ENCODE results near the gene KCNAB1. TPM values are rescaled to one million over a fixed set of nuclear protein-coding genes. Genes with fewer than 3 reads are reported as not detected.

KCNAB1 gene
- total and polyA plus RNA-seq, 10 of the 15 experiments (the other 5 are each of a cell fraction or from before 2014, with no cell fraction given): 0.11 to 0.69 (median 0.43) TPM; not detected in 6

DNA sequence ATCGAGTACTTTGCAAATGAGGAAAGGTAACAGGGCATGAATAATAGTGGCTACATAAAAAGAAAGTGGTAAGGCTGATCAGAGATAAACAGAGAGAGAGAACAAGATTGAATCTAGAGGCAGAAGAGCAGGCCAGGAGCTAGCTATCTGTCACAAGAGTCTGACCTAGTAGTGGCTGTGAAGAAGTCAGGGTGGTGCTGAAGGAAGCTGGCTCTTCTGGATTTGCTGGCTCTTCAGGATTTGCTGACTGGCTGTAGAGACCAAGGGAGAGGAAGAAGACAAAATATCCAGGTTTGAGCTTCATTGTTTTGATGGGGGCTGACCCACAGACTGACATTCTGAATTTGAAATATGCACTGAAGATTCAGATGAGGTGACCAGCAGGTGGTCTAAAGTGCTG lies 292.2 kb downstream of the KCNAB1 start:
- in situ Hi-C loops (cut with MboI): no loop called here
- RAD21 ChIA-PET (ENCODE audit: unreplicated experiment): no interaction called here
- Histone ChIP-seq H3K9ac (ENCODE audit: control insufficient read depth, insufficient read depth, low read length) (no peak overlapping the region), H3K4me2 (ENCODE audit: control insufficient read depth, insufficient read depth) (no peak overlapping the region), H3K27me3 (replicated peaks in 1 of 2; ENCODE audit: control insufficient read depth in 2 of 2, insufficient read depth in 2 of 2, low read length in 1 of 2) (no peaks in the 10 kb centered on the region; a peak in 1 of 4 replicates), H4K20me1 (ENCODE audit: control insufficient read depth, insufficient read depth) (no peaks in the 10 kb centered on the region), H3K79me2 (ENCODE audit: control insufficient read depth, insufficient read depth, low read length) (no peaks in the 10 kb centered on the region), H2AFZ (ENCODE audit: control insufficient read depth, low read depth, low read length) (no peak overlapping the region), H3K4me3 (no peak overlapping the region), H3K9me3 (replicated peaks; ENCODE audit: control insufficient read depth, insufficient read depth, low read length) (no peaks in the 10 kb centered on the region), H3K27ac (ENCODE audit: control insufficient read depth, insufficient read depth) (no peak overlapping the region), H3K36me3 (ENCODE audit: control insufficient read depth in 2 of 2, insufficient read depth in 2 of 2, low read length in 1 of 2) (no peaks in the 10 kb centered on the region), H3K4me1 (ENCODE audit: control insufficient read depth, insufficient read depth, low read length) (no peaks in the 10 kb centered on the region)
- SMC1A ChIA-PET (ENCODE audit: uncharacterized antibody, unreplicated experiment): no interaction called here
- ATAC-seq: no peak
- no peak for DNase-seq (ENCODE audit: low read depth, low spot score)
- TF ChIP-seq, protein P1, sequence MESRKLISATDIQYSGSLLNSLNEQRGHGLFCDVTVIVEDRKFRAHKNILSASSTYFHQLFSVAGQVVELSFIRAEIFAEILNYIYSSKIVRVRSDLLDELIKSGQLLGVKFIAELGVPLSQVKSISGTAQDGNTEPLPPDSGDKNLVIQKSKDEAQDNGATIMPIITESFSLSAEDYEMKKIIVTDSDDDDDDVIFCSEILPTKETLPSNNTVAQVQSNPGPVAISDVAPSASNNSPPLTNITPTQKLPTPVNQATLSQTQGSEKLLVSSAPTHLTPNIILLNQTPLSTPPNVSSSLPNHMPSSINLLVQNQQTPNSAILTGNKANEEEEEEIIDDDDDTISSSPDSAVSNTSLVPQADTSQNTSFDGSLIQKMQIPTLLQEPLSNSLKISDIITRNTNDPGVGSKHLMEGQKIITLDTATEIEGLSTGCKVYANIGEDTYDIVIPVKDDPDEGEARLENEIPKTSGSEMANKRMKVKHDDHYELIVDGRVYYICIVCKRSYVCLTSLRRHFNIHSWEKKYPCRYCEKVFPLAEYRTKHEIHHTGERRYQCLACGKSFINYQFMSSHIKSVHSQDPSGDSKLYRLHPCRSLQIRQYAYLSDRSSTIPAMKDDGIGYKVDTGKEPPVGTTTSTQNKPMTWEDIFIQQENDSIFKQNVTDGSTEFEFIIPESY (IDR thresholded peaks at IDR 0.05): no peak
- TF ChIP-seq IKZF2 (IDR thresholded peaks at IDR 0.05) (no peak), SP1 (IDR thresholded peaks at IDR 0.05; ENCODE audit: low read depth, low read length) (no peak), MXI1 (IDR thresholded peaks at IDR 0.05; ENCODE audit: low read depth, low read length) (no peak), TCF3 (IDR thresholded peaks at IDR 0.05; ENCODE audit: borderline replicate concordance, insufficient read depth, low read depth, low read length) (no peak)
- TF ChIP-seq, protein P2, sequence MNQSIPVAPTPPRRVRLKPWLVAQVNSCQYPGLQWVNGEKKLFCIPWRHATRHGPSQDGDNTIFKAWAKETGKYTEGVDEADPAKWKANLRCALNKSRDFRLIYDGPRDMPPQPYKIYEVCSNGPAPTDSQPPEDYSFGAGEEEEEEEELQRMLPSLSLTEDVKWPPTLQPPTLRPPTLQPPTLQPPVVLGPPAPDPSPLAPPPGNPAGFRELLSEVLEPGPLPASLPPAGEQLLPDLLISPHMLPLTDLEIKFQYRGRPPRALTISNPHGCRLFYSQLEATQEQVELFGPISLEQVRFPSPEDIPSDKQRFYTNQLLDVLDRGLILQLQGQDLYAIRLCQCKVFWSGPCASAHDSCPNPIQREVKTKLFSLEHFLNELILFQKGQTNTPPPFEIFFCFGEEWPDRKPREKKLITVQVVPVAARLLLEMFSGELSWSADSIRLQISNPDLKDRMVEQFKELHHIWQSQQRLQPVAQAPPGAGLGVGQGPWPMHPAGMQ (IDR thresholded peaks at IDR 0.05; ENCODE audit: borderline replicate concordance): no peak
- POLR2A ChIA-PET: interaction anchor here (0.6 kb wide), 1 partner anchor 1415 kb away, joined by 4 read pairs; no protein-coding TSS in a partner anchor
- CTCF ChIA-PET: no interaction called here
- 19% methylated on average over 1 of the region's 1 CpG for WGBS (ENCODE audit: insufficient coverage, insufficient replicate concordance, low lambda C conversion rate, missing lambda C conversion rate)
- no peak for FAIRE-seq
- intact Hi-C loops (cut with micrococcal nuclease; ENCODE audit: unreplicated experiment): no loop called here
- no TSS peak for BruUV-seq (replicated peaks)
